ENCODE measurements around the gene KRT37. TPM values are rescaled to one million over a fixed set of nuclear protein-coding genes. Genes with fewer than 3 reads are reported as not detected.

Gene KRT37
- total RNA-seq, 1 donor from 2014 or later: not detected

Other genes with a start within 250 kb of the KRT37 start
- not detected in 2 replicates for gene KRTAP4-2, start 246.4 kb downstream of the KRT37 start, total RNA-seq
- not detected in 2 replicates for gene KRTAP4-1, start 239.7 kb downstream of the KRT37 start, total RNA-seq
- not detected in 2 replicates for gene KRTAP9-1, start 234.7 kb downstream of the KRT37 start, total RNA-seq
- not detected in 2 replicates for gene KRTAP9-2, start 197.9 kb downstream of the KRT37 start, total RNA-seq
- gene KRTAP9-3, start 192.1 kb downstream of the KRT37 start, total RNA-seq: not detected in 2 replicates
- gene KRTAP9-8, start 186.6 kb downstream of the KRT37 start, total RNA-seq: not detected in 2 replicates
- gene KRTAP9-4, start 174.9 kb downstream of the KRT37 start, total RNA-seq: not detected in 2 replicates
- gene KRTAP9-9, start 169.2 kb downstream of the KRT37 start, total RNA-seq: not detected in 2 replicates
- gene KRTAP9-6, start 159.2 kb downstream of the KRT37 start, total RNA-seq: not detected in 2 replicates
- gene KRTAP9-7, start 148.9 kb downstream of the KRT37 start, total RNA-seq: not detected in 2 replicates
- not detected in 2 replicates for gene KRTAP29-1, start 121.7 kb downstream of the KRT37 start, total RNA-seq
- gene KRTAP16-1, start 115.3 kb downstream of the KRT37 start, total RNA-seq: not detected in 2 replicates
- not detected in 2 replicates for gene KRTAP17-1, start 108.9 kb downstream of the KRT37 start, total RNA-seq
- gene KRT33A, start 73.8 kb downstream of the KRT37 start, total RNA-seq: not detected in 2 replicates
- gene KRT33B, start 54.8 kb downstream of the KRT37 start, total RNA-seq: not detected in 2 replicates
- not detected in 2 replicates for gene KRT34, start 42.3 kb downstream of the KRT37 start, total RNA-seq
- gene KRT31, start 27.0 kb downstream of the KRT37 start, total RNA-seq: not detected in 2 replicates
- gene KRT38, start 16.4 kb upstream of the KRT37 start, total RNA-seq: not detected in 2 replicates
- gene KRT32, start 42.8 kb upstream of the KRT37 start, total RNA-seq: not detected in 2 replicates
- not detected in 2 replicates for gene KRT35, start 56.6 kb upstream of the KRT37 start, total RNA-seq
- not detected in 2 replicates for gene KRT36, start 65.3 kb upstream of the KRT37 start, total RNA-seq
- gene KRT13, start 81.0 kb upstream of the KRT37 start, total RNA-seq: not detected in 2 replicates
- gene KRT15, start 94.3 kb upstream of the KRT37 start, total RNA-seq: not detected in 2 replicates
- 0.35 and 0.80 TPM in 2 replicates for gene KRT19, start 103.7 kb upstream of the KRT37 start, total RNA-seq
- not detected in 2 replicates for gene KRT9, start 147.5 kb upstream of the KRT37 start, total RNA-seq
- not detected in 2 replicates for gene KRT14, start 162.3 kb upstream of the KRT37 start, total RNA-seq
- gene KRT16, start 188.2 kb upstream of the KRT37 start, total RNA-seq: not detected in 2 replicates
- gene KRT17, start 200.0 kb upstream of the KRT37 start, total RNA-seq: not detected in 2 replicates

Measured in neural crest cell (in vitro differentiated cells).